Colonic mucosa (tissue), 4 donors: ENCODE data around the gene PSMG3. TPM values are rescaled to one million over a fixed set of nuclear protein-coding genes. Genes with fewer than 3 reads are reported as not detected.

Source experiments
- DNase-seq: peaks from one replicate; pipeline ENCODE4 v3.0.0-alpha.2; 2020
- H3K27ac ChIP-seq: fragments of 200-600 bp; one replicate; pipeline ENCODE4 v1.8.0; 2021
- H3K27me3 ChIP-seq: fragments of 200-600 bp; one replicate; pipeline ENCODE4 v1.8.0; 2021
- H3K36me3 ChIP-seq: fragments of 200-600 bp; one replicate; pipeline ENCODE4 v1.8.0; 2021
- H3K4me1 ChIP-seq: fragments of 200-600 bp; one replicate; pipeline ENCODE4 v1.8.0; 2021; ENCODE audit warnings: mild to moderate bottlenecking
- H3K4me3 ChIP-seq: fragments of 200-600 bp; one replicate; pipeline ENCODE4 v1.8.0; 2021
- H3K9ac ChIP-seq, 2 donors: one replicate each; pipeline ENCODE4 v1.7.0; 2013; ENCODE audit warnings: control low read depth in 2 of 2, low read depth in 2 of 2, low read length in 2 of 2
- H3K9me3 ChIP-seq: fragments of 200-600 bp; one replicate; pipeline ENCODE4 v1.8.0; 2021
- intact Hi-C: fragments of 100-400 bp; cut with DNase I; formaldehyde crosslinking; loops from one replicate; pipeline ENCODE4 v1.14.1; 2022
- total RNA-seq, 2 donors: library from RNA; stranded (reverse); fragmentation: NEBNext Ultra II Directional in 1 of 2; extraction: Animal tissue kit (Norgen Biotek cat#: 25700) in 1 of 2; gene quantifications; one replicate each; pipeline ENCODE4 v1.2.1, GENCODE V29; 2021
- TF ChIP-seq, protein P1 (sequence below): fragments of 200-600 bp; IDR thresholded peaks from one replicate; pipeline ENCODE4 v1.8.0; 2022; ENCODE audit warnings: antibody characterized with exemption, mild to moderate bottlenecking
- donor health status: healthy.
- donor health status: DM: no; HTN: no; CAD: no.
- donor health status: DM: no; HTN: no; CAD: no.

PSMG3 gene
- total RNA-seq, 2 donors from 2014 or later, result 28.7 to 45.8 TPM

DNA sequence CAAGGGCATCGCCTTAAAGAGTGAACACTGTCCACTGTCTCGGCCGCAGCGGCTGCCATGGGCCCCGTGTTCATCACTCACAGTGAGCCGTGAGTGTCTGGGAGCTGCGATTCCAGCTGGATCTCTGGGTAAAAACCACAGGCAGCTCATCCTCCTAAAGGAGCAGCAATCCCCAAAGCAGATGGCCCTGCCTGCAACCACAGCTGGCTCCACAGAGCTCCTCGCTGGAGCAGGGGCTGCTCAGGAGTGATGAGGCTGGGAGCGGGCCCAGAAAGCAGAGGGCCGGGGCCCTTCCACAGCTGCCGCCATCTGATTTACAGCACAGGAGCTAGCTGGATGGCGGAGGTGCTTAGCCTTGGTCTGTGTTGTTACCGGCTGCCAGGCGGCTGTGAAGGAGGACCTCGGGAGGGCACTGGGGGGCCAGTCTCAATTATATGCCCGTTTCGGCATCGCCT, 7.2 kb downstream of the PSMG3 start:
- Histone ChIP-seq H3K27ac (no peak overlapping the region), H3K27me3 (no peaks in the 10 kb centered on the region), H3K9ac (no peak overlapping the region), H3K36me3 (no peaks in the 10 kb centered on the region), H3K9me3 (no peaks in the 10 kb centered on the region), H3K4me1 (peaks cover 8% of the 10 kb centered on the region), H3K4me3 (no peak overlapping the region)
- intact Hi-C loops, result no loop called here
- TF ChIP-seq, protein P1, sequence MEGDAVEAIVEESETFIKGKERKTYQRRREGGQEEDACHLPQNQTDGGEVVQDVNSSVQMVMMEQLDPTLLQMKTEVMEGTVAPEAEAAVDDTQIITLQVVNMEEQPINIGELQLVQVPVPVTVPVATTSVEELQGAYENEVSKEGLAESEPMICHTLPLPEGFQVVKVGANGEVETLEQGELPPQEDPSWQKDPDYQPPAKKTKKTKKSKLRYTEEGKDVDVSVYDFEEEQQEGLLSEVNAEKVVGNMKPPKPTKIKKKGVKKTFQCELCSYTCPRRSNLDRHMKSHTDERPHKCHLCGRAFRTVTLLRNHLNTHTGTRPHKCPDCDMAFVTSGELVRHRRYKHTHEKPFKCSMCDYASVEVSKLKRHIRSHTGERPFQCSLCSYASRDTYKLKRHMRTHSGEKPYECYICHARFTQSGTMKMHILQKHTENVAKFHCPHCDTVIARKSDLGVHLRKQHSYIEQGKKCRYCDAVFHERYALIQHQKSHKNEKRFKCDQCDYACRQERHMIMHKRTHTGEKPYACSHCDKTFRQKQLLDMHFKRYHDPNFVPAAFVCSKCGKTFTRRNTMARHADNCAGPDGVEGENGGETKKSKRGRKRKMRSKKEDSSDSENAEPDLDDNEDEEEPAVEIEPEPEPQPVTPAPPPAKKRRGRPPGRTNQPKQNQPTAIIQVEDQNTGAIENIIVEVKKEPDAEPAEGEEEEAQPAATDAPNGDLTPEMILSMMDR, result no peak
- DNase-seq, result no peak

DNA sequence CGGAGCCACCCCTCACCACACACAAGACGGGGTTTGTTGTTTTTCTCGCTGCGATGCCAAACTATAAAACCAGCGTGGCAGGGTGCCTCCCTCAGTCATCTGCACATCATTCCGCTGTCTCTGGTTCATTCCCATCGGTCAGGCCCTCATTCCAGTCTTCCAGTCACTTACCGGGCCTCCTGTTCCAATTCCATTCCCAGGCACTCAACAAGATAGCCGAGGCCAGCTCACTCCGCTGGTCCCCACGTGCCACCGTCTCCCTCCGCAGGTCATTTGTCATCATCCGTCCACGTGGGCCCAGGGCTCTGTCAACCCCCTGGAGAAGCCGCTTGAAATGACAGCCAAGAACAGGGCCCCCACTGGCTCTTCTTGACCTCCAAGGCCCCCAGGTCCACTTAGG, 7.7 kb downstream of the PSMG3 start:
- no peak overlapping the region for H3K4me3 ChIP-seq
- H3K4me1 ChIP-seq, result peaks cover 8% of the 10 kb centered on the region
- H3K9ac ChIP-seq, result no peak overlapping the region
- H3K36me3 ChIP-seq, result no peaks in the 10 kb centered on the region
- no peak overlapping the region for H3K27ac ChIP-seq
- no peak for DNase-seq
- intact Hi-C loops, result no loop called here
- TF ChIP-seq, protein P1, result no peak
- no peaks in the 10 kb centered on the region for H3K27me3 ChIP-seq
- H3K9me3 ChIP-seq, result no peaks in the 10 kb centered on the region

DNA sequence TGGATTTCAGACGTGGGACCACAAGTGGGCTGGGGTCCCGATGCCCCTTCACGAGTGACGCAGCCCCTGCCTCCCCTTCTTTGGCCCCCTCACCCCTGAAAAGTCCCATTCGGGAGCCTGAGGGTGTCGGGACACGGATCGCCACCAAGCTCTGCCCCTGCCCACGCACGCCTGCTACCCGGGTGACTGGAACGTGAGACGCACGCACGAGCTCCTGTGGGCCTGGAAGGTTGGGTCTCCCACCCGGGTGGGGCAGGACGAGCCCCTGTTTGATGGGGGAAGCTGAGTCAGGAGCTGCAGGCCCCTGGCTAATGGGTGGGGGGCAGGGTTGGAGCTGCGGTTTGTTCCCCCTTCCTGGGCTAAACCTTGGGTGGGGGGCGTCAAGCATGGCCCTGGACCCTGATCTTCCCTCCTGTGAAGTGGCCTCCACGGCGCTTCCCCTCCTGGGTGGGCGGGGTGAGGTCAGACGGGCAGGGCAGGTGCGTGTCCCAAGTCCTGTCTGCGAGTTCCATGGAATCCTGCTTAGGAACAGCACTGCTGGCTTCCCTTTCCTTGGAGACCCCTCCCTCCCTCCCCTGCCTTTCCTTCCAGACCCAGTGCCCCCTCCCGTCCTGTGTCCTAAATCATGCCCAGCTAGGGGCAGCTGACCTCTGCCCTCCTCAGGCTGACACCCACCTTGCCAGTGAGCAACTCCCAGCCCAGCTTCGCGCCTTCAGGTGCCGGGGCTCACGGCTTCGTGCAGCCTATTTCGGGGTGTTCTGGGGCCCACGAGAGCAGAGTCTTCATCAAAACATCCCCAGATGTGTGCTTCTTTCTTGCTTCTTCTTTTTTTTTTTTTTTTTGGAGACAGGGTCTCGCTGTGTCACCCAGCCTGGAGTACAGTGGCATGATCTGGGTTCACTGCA, 8.5 kb downstream of the PSMG3 start:
- no peaks in the 10 kb centered on the region for H3K27me3 ChIP-seq
- H3K4me3 ChIP-seq, result no peak overlapping the region
- H3K36me3 ChIP-seq, result no peaks in the 10 kb centered on the region
- H3K27ac ChIP-seq, result no peak overlapping the region
- TF ChIP-seq, protein P1, result no peak
- no peaks in the 10 kb centered on the region for H3K9me3 ChIP-seq
- H3K4me1 ChIP-seq, result peaks cover 8% of the 10 kb centered on the region
- DNase-seq, result no peak
- no peak overlapping the region for H3K9ac ChIP-seq
- intact Hi-C loops, result no loop called here

DNA sequence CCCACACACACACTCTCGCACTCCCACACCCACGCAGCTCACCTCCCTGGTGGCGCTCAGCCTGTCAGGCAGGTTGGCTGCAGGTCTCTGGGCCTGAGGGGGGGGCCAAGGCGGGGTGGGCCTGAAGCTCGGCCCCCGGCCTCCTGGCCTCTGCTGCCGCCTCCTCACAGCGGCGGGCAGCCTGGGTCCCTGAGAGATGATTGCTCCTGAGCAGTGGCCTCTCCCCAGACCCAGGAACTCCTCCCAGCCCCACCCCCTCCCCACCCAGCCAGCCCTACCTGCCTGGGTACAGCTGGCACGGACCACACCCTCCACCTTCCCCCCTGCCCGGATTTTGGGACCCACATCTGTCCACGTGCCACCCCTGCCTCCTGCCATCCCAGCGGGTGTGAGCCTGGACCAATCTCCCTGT, 9.2 kb downstream of the PSMG3 start:
- TF ChIP-seq, protein P1, result no peak
- DNase-seq, result no peak
- no peak overlapping the region for H3K4me3 ChIP-seq

DNA sequence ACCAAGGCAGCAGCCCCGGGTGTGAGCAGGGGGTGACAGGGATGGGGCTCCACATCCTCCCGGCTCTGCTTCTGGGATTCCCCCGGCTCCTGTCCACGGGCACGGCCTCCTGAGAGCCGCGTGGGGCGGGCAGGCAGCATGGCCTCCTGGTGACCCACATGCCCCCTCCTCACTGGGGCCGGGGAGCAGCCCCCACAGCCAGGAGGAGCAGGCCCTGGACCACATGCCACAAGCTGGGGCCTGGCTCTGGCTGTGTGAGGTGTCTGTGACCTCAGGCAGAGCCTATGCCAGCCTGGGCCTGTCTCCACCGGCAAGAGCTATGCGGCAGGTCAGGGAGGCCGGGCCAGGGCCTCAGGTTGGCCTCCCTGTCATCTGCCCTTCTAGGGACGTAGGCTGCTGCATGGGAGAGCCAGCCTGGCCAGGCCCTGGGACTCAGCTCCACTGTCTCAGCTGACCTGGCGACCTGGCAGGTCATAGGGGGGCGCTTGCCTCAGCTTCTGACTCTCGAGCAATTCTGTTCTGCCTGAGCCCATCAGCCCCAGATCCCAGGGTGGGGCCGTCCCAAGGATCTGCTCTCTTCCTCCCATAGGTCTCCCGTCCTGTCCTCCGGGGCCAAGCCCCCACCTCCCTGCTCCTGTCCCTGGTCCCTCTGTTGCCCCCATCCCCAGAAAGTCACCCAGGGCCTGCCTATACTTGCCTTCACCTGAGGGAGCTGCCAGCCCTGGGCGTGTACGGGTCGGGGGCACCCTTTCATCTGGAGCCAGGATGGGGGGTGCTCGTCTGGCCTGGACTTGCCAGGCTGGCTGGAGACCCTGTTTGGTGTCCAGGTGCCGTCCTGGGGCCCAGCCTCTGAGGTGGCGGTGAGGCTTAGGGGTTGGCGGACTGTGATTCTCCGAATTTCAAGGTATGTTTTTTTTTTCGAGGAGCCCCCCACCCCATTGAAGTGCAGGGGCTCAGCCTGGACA, 9.9 kb downstream of the PSMG3 start:
- H3K9ac ChIP-seq, result peak overlapping the region in 1 of 2 donors; percentile 21

More for the DNA sequence above, 9.2 kb downstream of the PSMG3 start:
- peaks cover 8% of the 10 kb centered on the region for H3K4me1 ChIP-seq
- H3K9ac ChIP-seq, result no peak overlapping the region
- H3K36me3 ChIP-seq, result no peaks in the 10 kb centered on the region
- intact Hi-C loops, result no loop called here
- no peak overlapping the region for H3K27ac ChIP-seq
- H3K9me3 ChIP-seq, result no peaks in the 10 kb centered on the region
- H3K27me3 ChIP-seq, result no peaks in the 10 kb centered on the region

More for the DNA sequence above, 9.9 kb downstream of the PSMG3 start:
- DNase-seq, result no peak
- no peak overlapping the region for H3K27ac ChIP-seq
- TF ChIP-seq, protein P1, result no peak
- H3K27me3 ChIP-seq, result no peaks in the 10 kb centered on the region
- H3K4me3 ChIP-seq, result no peak overlapping the region
- intact Hi-C loops, result loop anchor here (5.0 kb wide), 1 partner anchor 58 kb away; the partner anchor contains the start of gene INTS1
- no peaks in the 10 kb centered on the region for H3K36me3 ChIP-seq
- peaks cover 8% of the 10 kb centered on the region for H3K4me1 ChIP-seq
- no peaks in the 10 kb centered on the region for H3K9me3 ChIP-seq
